ENCODE measurements around the gene IFFO2. TPM values are rescaled to one million over a fixed set of nuclear protein-coding genes. Genes with fewer than 3 reads are reported as not detected.

The IFFO2 gene
- polyA plus RNA-seq, result 0.50 and 0.84 TPM in 2 replicates

DNA sequence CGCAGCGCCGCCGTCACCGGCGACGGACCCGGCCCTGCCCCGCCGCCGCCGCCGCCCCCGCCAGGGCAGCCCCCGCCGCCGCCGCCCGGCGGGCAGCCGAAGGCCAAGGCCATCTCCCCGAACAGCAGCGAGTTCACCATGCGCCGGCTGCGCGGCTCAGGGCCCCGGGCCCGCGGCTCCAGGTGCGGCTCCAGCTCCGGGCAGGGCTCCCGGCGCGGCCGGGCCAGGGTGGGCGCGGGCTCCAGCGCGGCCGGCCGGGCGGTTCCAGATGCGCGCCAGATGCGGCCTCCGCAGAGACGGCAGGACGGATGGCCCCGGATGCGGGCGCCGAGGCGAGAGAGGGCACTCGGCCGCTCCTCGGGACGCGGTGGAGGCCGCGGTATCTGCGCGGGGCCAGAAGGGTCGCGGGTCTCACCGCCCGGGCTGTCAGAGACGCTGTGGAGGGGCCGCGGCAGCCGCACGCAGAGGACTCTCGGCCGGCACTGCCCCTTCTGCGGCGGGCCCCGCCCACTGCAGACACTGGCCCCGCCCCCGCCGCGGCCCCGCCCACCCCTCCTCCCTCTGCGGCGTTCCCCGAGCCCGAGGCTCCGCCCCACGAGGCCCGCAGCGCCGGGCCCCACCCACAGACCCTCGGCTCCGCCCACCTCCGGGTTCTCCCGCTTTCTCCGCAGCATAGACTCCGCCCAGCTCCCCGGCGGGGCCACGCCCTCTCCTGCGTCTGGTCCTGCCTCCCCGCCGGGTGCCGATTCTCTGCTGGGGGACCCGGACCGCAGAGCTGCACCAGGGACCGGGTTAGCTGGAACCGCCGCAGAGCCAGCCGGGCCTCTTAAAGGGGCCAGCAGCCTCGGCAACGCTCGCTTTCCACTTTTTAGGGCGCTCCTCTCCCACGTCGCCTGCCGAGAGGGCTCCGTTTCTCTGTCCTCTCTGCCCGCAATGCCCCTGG is at the start of gene IFFO2:
TSS of gene IFFO2 (minus strand) at position 484 of the 943 bp plus-strand sequence. CDS start at position 140, 344 bp downstream.

DNA sequence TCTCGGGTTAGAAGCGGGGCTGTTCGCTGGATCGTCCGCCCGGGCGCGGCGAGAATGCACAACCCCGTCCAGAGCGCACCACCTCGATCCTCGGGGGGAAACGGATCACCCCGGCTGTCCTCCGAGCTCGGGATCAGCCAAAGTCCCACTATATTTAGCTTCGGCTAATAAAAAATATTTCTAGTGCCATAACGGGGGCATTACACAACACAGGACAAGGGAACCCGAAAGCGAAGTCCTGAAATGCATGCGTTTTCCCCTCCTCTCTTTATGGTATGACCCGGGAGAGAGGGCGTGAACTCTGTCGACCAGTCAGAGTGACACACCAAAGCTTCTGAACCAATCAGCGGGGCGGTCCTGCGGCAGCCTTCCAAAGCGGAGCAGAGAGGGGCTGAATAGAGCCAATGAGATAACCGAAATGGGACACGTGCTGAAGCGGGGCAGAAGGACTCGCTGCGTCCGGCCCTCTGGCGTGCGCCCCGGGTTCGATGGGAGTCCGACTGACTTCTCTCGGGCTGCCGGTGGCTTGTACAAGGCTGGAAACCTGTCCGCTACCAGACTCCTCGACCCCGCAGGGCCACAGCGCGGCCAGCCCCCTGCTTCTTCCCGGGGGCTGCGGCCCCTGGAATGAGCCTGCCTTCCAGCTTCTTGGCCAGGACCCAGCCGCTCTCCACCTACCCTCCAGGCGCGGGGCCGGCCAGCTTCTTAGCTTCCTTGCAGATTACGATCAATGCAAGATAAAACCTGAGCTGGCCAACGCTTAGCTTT is 53.8 kb downstream of the IFFO2 start, which contains the start of gene ALDH4A1:
TSS of gene ALDH4A1 (minus strand) at position 33 of the 768 bp plus-strand sequence. CDS start at position 1, 32 bp downstream.

DNA sequence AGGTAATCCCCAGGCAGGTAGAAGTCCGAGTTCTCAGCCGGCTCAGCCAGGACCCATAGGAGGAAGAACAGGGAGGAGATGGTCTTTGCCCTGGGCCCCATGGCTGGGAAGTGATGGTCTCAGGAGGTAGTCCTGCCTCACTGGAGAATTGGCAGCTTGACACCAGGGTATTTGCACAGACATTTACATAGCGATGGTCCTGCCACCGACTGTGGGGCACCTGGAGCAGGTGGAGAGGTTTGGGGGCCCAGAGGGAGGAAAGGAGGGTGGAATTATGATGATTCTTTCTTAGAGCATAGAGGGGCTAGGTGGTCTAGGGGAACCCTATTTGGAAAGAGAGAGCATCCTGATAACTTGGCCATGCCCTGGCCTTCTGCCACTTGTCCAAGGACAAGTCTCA is 96.9 kb downstream of the IFFO2 start, which contains the start of gene TAS1R2:
TSS of gene TAS1R2 (minus strand) at position 101 of the 400 bp plus-strand sequence. CDS start at position 101, 0 bp downstream.

Other genes with a start within 250 kb of the IFFO2 start
- gene TAS1R2, start 97.0 kb downstream of the IFFO2 start, polyA plus RNA-seq, result not detected in 2 replicates
- gene ALDH4A1, start 54.1 kb downstream of the IFFO2 start, polyA plus RNA-seq, result 0.31 and 2.5 TPM in 2 replicates